H9 (cell line): ENCODE measurements around the gene PGBD4. TPM values are rescaled to one million over a fixed set of nuclear protein-coding genes. Genes with fewer than 3 reads are reported as not detected.

ENCODE experiments used
- DNase-seq: peaks from one replicate; pipeline ENCODE4 v3.0.0-alpha.2; 2017
- H2AFZ ChIP-seq: one replicate; pipeline ENCODE4 v1.6.1; 2013; ENCODE audit warnings: mild to moderate bottlenecking, low read length, control low read depth, moderate library complexity
- H2AK5ac ChIP-seq: 2 replicates; pipeline ENCODE4 v1.6.1; 2013; ENCODE audit warnings: low read length, control low read depth, mixed read lengths; ENCODE audit not compliant: insufficient read length
- H2BK120ac ChIP-seq: one replicate; pipeline ENCODE4 v1.6.1; 2013; ENCODE audit warnings: low read depth, mild to moderate bottlenecking, low read length, control low read depth, inconsistent platforms; ENCODE audit not compliant: poor library complexity, severe bottlenecking
- H2BK12ac ChIP-seq: 2 replicates; pipeline ENCODE4 v1.6.1; 2013; ENCODE audit warnings: low read length, control low read depth, mixed read lengths, low read depth; ENCODE audit not compliant: insufficient read length
- H2BK15ac ChIP-seq: 2 replicates; pipeline ENCODE4 v1.6.1; 2013; ENCODE audit warnings: low read depth, low read length, control low read depth
- H2BK20ac ChIP-seq: one replicate; pipeline ENCODE4 v1.6.1; 2013; ENCODE audit warnings: low read depth, mild to moderate bottlenecking, low read length, control low read depth, inconsistent platforms; ENCODE audit not compliant: poor library complexity, severe bottlenecking
- H2BK5ac ChIP-seq: 2 replicates; pipeline ENCODE4 v1.6.1; 2013; ENCODE audit warnings: low read length, control low read depth, mixed read lengths; ENCODE audit not compliant: insufficient read length
- H3K14ac ChIP-seq: 2 replicates; pipeline ENCODE4 v1.6.1; 2013; ENCODE audit warnings: low read length, control low read depth; ENCODE audit not compliant: insufficient read depth
- H3K18ac ChIP-seq: 2 replicates; pipeline ENCODE4 v1.6.1; 2013; ENCODE audit warnings: low read depth, mild to moderate bottlenecking, mixed read lengths, low read length, control low read depth; ENCODE audit not compliant: insufficient read length
- H3K23ac ChIP-seq: 2 replicates; pipeline ENCODE4 v1.6.1; 2013; ENCODE audit warnings: low read length, control low read depth, mixed read lengths, low read depth; ENCODE audit not compliant: insufficient read length
- H3K23me2 ChIP-seq: 2 replicates; pipeline ENCODE4 v1.6.1; 2013; ENCODE audit warnings: low read depth, mild to moderate bottlenecking, mixed read lengths, low read length, control low read depth; ENCODE audit not compliant: insufficient read length, poor library complexity, severe bottlenecking
- H3K27ac ChIP-seq: 2 replicates; pipeline ENCODE4 v1.5.1; 2013; ENCODE audit warnings: low read length, control low read depth, mixed read lengths, low read depth; ENCODE audit not compliant: insufficient read length
- H3K27me3 ChIP-seq: 2 replicates; pipeline ENCODE4 v1.6.1; 2013; ENCODE audit warnings: low read length, control low read depth, inconsistent platforms; ENCODE audit not compliant: insufficient read depth
- H3K4ac ChIP-seq: 2 replicates; pipeline ENCODE4 v1.6.1; 2013; ENCODE audit warnings: low read depth, mild to moderate bottlenecking, control low read depth, inconsistent platforms, low read length, moderate library complexity
- H3K4me1 ChIP-seq: 2 replicates; pipeline ENCODE4 v1.6.1; 2013; ENCODE audit warnings: low read length, control low read depth, inconsistent platforms; ENCODE audit not compliant: insufficient read depth
- H3K4me2 ChIP-seq: 2 replicates; pipeline ENCODE4 v1.6.1; 2013; ENCODE audit warnings: low read length, control low read depth, mixed read lengths; ENCODE audit not compliant: insufficient read length, insufficient read depth
- H3K56ac ChIP-seq: 2 replicates; pipeline ENCODE4 v1.6.1; 2013; ENCODE audit warnings: low read depth, mild to moderate bottlenecking, mixed read lengths, low read length, control low read depth; ENCODE audit not compliant: insufficient read length
- H3K79me1 ChIP-seq: 2 replicates; pipeline ENCODE4 v1.6.1; 2013; ENCODE audit warnings: low read depth, mild to moderate bottlenecking, moderate library complexity, low read length, control low read depth, inconsistent platforms; ENCODE audit not compliant: insufficient read depth, poor library complexity, severe bottlenecking
- H3K79me2 ChIP-seq: 2 replicates; pipeline ENCODE4 v1.6.1; 2013; ENCODE audit warnings: low read length, control low read depth, inconsistent platforms; ENCODE audit not compliant: insufficient read depth
- H3K9ac ChIP-seq: 2 replicates; pipeline ENCODE4 v1.6.1; 2013; ENCODE audit warnings: low read length, control low read depth, mixed read lengths; ENCODE audit not compliant: insufficient read length; ENCODE audit errors: extremely low read depth
- H3K9me3 ChIP-seq: one replicate; pipeline ENCODE4 v1.6.1; 2013; ENCODE audit warnings: low read depth, low read length, inconsistent platforms; ENCODE audit not compliant: control insufficient read depth
- H3T11ph ChIP-seq: one replicate; pipeline ENCODE4 v1.6.1; 2013; ENCODE audit warnings: mild to moderate bottlenecking, low read length, control low read depth, inconsistent platforms
- H4K20me1 ChIP-seq: one replicate; pipeline ENCODE4 v1.6.1; 2013; ENCODE audit not compliant: control insufficient read depth, insufficient read length, insufficient read depth
- H4K5ac ChIP-seq: 2 replicates; pipeline ENCODE4 v1.6.1; 2013; ENCODE audit warnings: low read depth, mild to moderate bottlenecking, mixed read lengths, low read length, control low read depth; ENCODE audit not compliant: insufficient read length
- H4K8ac ChIP-seq: replicated peaks from 2 replicates; pipeline ENCODE4 v1.6.1; 2013; ENCODE audit warnings: low read length, control low read depth, mixed read lengths, low read depth; ENCODE audit not compliant: insufficient read length
- H4K91ac ChIP-seq: 2 replicates; pipeline ENCODE4 v1.6.1; 2013; ENCODE audit warnings: low read depth, mild to moderate bottlenecking, moderate library complexity, mixed read lengths, low read length, control low read depth; ENCODE audit not compliant: insufficient read length
- H3K27ac Mint-ChIP-seq, 3 experiments: 2 replicates in 2 of 3; 3 replicates in 1 of 3; pipeline ENCODE4 v1.8.0; 2020 to 2021; ENCODE audit warnings: mixed read lengths in 3 of 3, mild to moderate bottlenecking in 1 of 3, moderate library complexity in 1 of 3
- H3K27me3 Mint-ChIP-seq: 2 replicates; pipeline ENCODE4 v1.8.0; 2021; ENCODE audit warnings: low read depth, mild to moderate bottlenecking, moderate library complexity, mixed read lengths
- H3K36me3 Mint-ChIP-seq, 3 experiments: 2 replicates in 2 of 3; 3 replicates in 1 of 3; pipeline ENCODE4 v1.8.0; 2020 to 2021; ENCODE audit warnings: low read depth in 3 of 3, mixed read lengths in 3 of 3; ENCODE audit not compliant: insufficient read depth in 1 of 3
- H3K4me1 Mint-ChIP-seq, 2 experiments: 2 replicates each; pipeline ENCODE4 v1.8.0; 2020; ENCODE audit warnings: mixed read lengths in 2 of 2
- H3K4me3 Mint-ChIP-seq, 2 experiments: 2 replicates in 1 of 2; 3 replicates in 1 of 2; pipeline ENCODE4 v1.8.0; 2020 to 2021; ENCODE audit warnings: mild to moderate bottlenecking in 2 of 2, mixed read lengths in 2 of 2, moderate library complexity in 1 of 2
- H3K9me3 Mint-ChIP-seq, 2 experiments: 2 replicates in 1 of 2; 3 replicates in 1 of 2; pipeline ENCODE4 v1.8.0; 2020; ENCODE audit warnings: mild to moderate bottlenecking in 2 of 2, mixed read lengths in 2 of 2, moderate library complexity in 1 of 2
- CTCF ChIP-seq: fragments of 200-600 bp; sonication (generic); conservative IDR thresholded peaks from 3 replicates; pipeline ENCODE4 v1.8.0; 2021; ENCODE audit warnings: antibody characterized with exemption, mild to moderate bottlenecking
- WGBS: extraction: QIAGEN DNeasy Blood & Tissue Kit; methylation state at CpG from one replicate; pipeline ENCODE4 v1.1.7; 2013; ENCODE audit warnings: missing lambda C conversion rate, low lambda C conversion rate, mixed read lengths; ENCODE audit not compliant: insufficient read length; ENCODE audit errors: extremely low coverage; 5-methylcytosine and 5-hydroxymethylcytosine counted together
- total RNA-seq: library from RNA; stranded (reverse); gene quantifications from 2 replicates; pipeline ENCODE4 v1.2.1, GENCODE V29; 2021

PGBD4 gene
- total RNA-seq, 1 experiment from 2014 or later = 1.2 TPM

GRCh38 chr15:34128898-34129297 is 27.0 kb downstream of the PGBD4 start:
- H4K8ac ChIP-seq = no peak overlapping the region
- no peak overlapping the region for H2BK12ac ChIP-seq
- Mint-ChIP-seq H3K27ac (no peak overlapping the region), H3K36me3 (no peaks in the 10 kb centered on the region), H3K9me3 (no peaks in the 10 kb centered on the region), H3K4me3 (no peak overlapping the region), H3K27me3 (peaks cover 4% of the 10 kb centered on the region), H3K4me1 (peaks cover 11 to 12% of the 10 kb centered on the region in 2 experiments)
- no peaks in the 10 kb centered on the region for H3K23me2 ChIP-seq
- H2BK15ac ChIP-seq = no peak overlapping the region
- no peak overlapping the region for H4K5ac ChIP-seq
- no CpG with 5 or more reads among the region's 2 CpGs for WGBS
- H3K4me1 ChIP-seq = no peaks in the 10 kb centered on the region
- no peak overlapping the region for H2BK5ac ChIP-seq
- H4K20me1 ChIP-seq = no peaks in the 10 kb centered on the region
- no peak overlapping the region for H3T11ph ChIP-seq
- H3K79me1 ChIP-seq = no peaks in the 10 kb centered on the region
- no peak overlapping the region for H2BK120ac ChIP-seq
- no peak overlapping the region for H2BK20ac ChIP-seq
- H3K27ac ChIP-seq = no peak overlapping the region
- no peak overlapping the region for H3K23ac ChIP-seq
- no peak overlapping the region for H3K18ac ChIP-seq
- H3K27me3 ChIP-seq = no peaks in the 10 kb centered on the region
- no peak overlapping the region for H3K56ac ChIP-seq
- no peaks in the 10 kb centered on the region for H3K9me3 ChIP-seq
- no peak overlapping the region for H3K4me2 ChIP-seq
- H2AK5ac ChIP-seq = no peak overlapping the region
- no peak overlapping the region for H4K91ac ChIP-seq
- no peak overlapping the region for H3K9ac ChIP-seq
- no peak for TF ChIP-seq CTCF
- no peak overlapping the region for H3K4ac ChIP-seq
- no peak for DNase-seq
- H2AFZ ChIP-seq = no peak overlapping the region
- no peak overlapping the region for H3K14ac ChIP-seq
- H3K79me2 ChIP-seq = no peaks in the 10 kb centered on the region
